ENCODE results near the gene NRSN2. TPM values are rescaled to one million over a fixed set of nuclear protein-coding genes. Genes with fewer than 3 reads are reported as not detected.

The NRSN2 gene
- total and polyA plus RNA-seq, 7 experiments from 2014 or later, result 0.24 to 2.1 (median 1.3) TPM

- Histone ChIP-seq H3K4me3 (ENCODE audit: low read length) (peak overlapping the region; percentile 71), H3K27me3 (ENCODE audit: control insufficient read depth in 2 of 2, insufficient read depth in 2 of 2, low read length in 2 of 2) (no peaks in the 10 kb centered on the region), H3K9me3 (ENCODE audit: control insufficient read depth in 2 of 3, low read length in 3 of 3) (no peaks in the 10 kb centered on the region), H3K36me3 (ENCODE audit: control insufficient read depth in 2 of 3, insufficient read depth in 3 of 3, low read length in 3 of 3) (peaks cover 0 to 7% (median 0%) of the 10 kb centered on the region in 3 experiments), H3K27ac (ENCODE audit: low read depth, low read length) (peak overlapping the region; percentile 56), H3K4me1 (ENCODE audit: control insufficient read depth in 2 of 2, insufficient read depth in 2 of 2, low read length in 2 of 2) (peaks cover 0 to 4% of the 10 kb centered on the region in 2 donors)
- ATAC-seq, result peak; percentile 2
- Mint-ChIP-seq H3K27ac (peak overlapping the region in 1 of 9 donors; percentile 23), H3K4me1 (peaks cover 13 to 25% (median 15%) of the 10 kb centered on the region in 7 donors), H3K27me3 (peaks cover 0 to 17% (median 0%) of the 10 kb centered on the region in 5 donors), H3K4me3 (peak overlapping the region; percentile 50 to 98 (median 91)), H3K36me3 (peaks cover 0 to 5% (median 0%) of the 10 kb centered on the region in 5 donors), H3K9me3 (peaks cover 0 to 4% (median 0%) of the 10 kb centered on the region in 11 donors)
- ChIA-PET CTCF (no interaction called here), POLR2A (no interaction called here)
- intact Hi-C loops (cut with micrococcal nuclease), result loop anchor here (1.0 to 2.0 kb wide), 2 partner anchors 20 kb away; no protein-coding TSS in a partner anchor
- DNase-seq, result no peak
Measured at GRCh38 chr20:347317-347639, 367 bp downstream of the NRSN2 start.

- Mint-ChIP-seq H3K27ac (peak overlapping the region; percentile 24 to 81 (median 61)), H3K9me3 (peaks cover 0 to 4% (median 0%) of the 10 kb centered on the region in 11 donors), H3K36me3 (peaks cover 0 to 5% (median 0%) of the 10 kb centered on the region in 5 donors), H3K27me3 (peaks cover 0 to 17% (median 0%) of the 10 kb centered on the region in 5 donors), H3K4me3 (peak overlapping the region; percentile 85 to 98 (median 92)), H3K4me1 (peaks cover 13 to 25% (median 15%) of the 10 kb centered on the region in 7 donors)
- Histone ChIP-seq H3K27ac (ENCODE audit: low read depth, low read length) (peak overlapping the region; percentile 56), H3K27me3 (ENCODE audit: control insufficient read depth in 2 of 2, insufficient read depth in 2 of 2, low read length in 2 of 2) (no peaks in the 10 kb centered on the region), H3K4me1 (ENCODE audit: control insufficient read depth in 2 of 2, insufficient read depth in 2 of 2, low read length in 2 of 2) (peaks cover 0 to 4% of the 10 kb centered on the region in 2 donors), H3K36me3 (ENCODE audit: control insufficient read depth in 2 of 3, insufficient read depth in 3 of 3, low read length in 3 of 3) (peaks cover 0 to 7% (median 0%) of the 10 kb centered on the region in 3 experiments), H3K4me3 (ENCODE audit: low read length) (peak overlapping the region; percentile 71), H3K9me3 (ENCODE audit: control insufficient read depth in 2 of 3, low read length in 3 of 3) (no peaks in the 10 kb centered on the region)
- intact Hi-C loops (cut with micrococcal nuclease), result loop anchor here (1.0 to 2.0 kb wide), 2 partner anchors 21 kb away; no protein-coding TSS in a partner anchor
- CTCF ChIA-PET, result no interaction called here
- DNase-seq (peak in 5 of 9 donors; percentile 10 to 70 (median 48)), ATAC-seq (peak; percentile 83)
- POLR2A ChIA-PET, result interaction anchor here (0.6 kb wide), 2 partner anchors 50 to 149 kb away, joined by 3 read pairs; no protein-coding TSS in a partner anchor
Measured at GRCh38 chr20:347640-348484, 951 bp downstream of the NRSN2 start.

DNA sequence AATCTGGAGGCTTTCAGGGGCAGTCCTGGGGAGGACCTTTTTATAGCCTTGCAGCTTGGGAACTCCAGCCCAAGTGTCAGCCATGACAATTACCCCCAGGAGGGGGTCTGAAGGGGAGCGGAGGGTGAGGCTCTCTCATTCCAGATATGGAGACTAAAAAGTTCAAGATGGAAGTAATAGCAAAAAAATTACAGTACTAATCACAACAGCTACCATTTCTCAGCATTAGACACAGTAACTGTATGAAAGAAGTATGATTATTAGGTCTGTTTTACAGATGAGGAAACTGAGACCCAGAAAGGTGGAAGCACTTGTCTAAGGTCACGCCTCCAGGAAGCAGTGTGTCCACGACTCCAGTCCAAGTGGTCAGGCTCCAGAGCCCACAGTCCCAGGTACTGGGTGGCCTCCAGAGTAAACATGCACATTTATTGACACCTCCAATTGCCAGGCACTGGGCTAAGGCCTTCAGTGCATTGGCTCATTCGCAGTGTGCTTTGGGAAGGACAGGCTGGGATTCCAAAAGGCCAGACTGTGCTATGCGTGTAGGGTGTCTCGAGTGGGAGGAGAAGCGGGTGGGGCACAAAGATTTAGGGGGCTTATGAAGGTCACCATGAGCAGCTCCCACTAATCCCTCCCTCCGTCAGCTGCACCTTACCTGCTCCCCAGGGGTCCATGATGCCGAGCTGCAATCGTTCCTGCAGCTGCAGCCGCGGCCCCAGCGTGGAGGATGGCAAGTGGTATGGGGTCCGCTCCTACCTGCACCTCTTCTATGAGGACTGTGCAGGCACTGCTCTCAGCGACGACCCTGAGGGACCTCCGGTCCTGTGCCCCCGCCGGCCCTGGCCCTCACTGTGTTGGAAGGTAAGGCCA is 2.3 kb downstream of the NRSN2 start:
- H3K4me1 Mint-ChIP-seq, result peaks cover 13 to 25% (median 15%) of the 10 kb centered on the region in 7 donors
- Histone ChIP-seq H3K4me1 (ENCODE audit: control insufficient read depth in 2 of 2, insufficient read depth in 2 of 2, low read length in 2 of 2) (peaks cover 0 to 4% of the 10 kb centered on the region in 2 donors), H3K9me3 (ENCODE audit: control insufficient read depth in 2 of 3, low read length in 3 of 3) (no peaks in the 10 kb centered on the region), H3K4me3 (ENCODE audit: low read length) (no peak overlapping the region), H3K27me3 (ENCODE audit: control insufficient read depth in 2 of 2, insufficient read depth in 2 of 2, low read length in 2 of 2) (no peaks in the 10 kb centered on the region), H3K36me3 (ENCODE audit: control insufficient read depth in 2 of 3, insufficient read depth in 3 of 3, low read length in 3 of 3) (peaks cover 0 to 7% (median 0%) of the 10 kb centered on the region in 3 experiments), H3K27ac (ENCODE audit: low read depth, low read length) (no peak overlapping the region)
- ChIA-PET POLR2A (interaction anchor here (0.6 kb wide), 1 partner anchor 148 kb away, joined by 3 read pairs; no protein-coding TSS in a partner anchor), CTCF (interaction anchor here (0.6 kb wide), 1 partner anchor 135 kb away, joined by 4 read pairs; no protein-coding TSS in a partner anchor)
- ATAC-seq (no peak), DNase-seq (no peak)
- peak overlapping the region in 2 of 9 donors; percentile 51 to 81 for H3K27ac Mint-ChIP-seq
- H3K4me3 Mint-ChIP-seq, result peak overlapping the region in 4 of 10 donors; percentile 85 to 98 (median 94)
- H3K36me3 Mint-ChIP-seq, result peaks cover 0 to 3% (median 0%) of the 10 kb centered on the region in 5 donors
- peaks cover 0 to 17% (median 0%) of the 10 kb centered on the region in 5 donors for H3K27me3 Mint-ChIP-seq
- intact Hi-C loops (cut with micrococcal nuclease), result no loop called here
- peaks cover 0 to 1% (median 0%) of the 10 kb centered on the region in 11 donors for H3K9me3 Mint-ChIP-seq

DNA sequence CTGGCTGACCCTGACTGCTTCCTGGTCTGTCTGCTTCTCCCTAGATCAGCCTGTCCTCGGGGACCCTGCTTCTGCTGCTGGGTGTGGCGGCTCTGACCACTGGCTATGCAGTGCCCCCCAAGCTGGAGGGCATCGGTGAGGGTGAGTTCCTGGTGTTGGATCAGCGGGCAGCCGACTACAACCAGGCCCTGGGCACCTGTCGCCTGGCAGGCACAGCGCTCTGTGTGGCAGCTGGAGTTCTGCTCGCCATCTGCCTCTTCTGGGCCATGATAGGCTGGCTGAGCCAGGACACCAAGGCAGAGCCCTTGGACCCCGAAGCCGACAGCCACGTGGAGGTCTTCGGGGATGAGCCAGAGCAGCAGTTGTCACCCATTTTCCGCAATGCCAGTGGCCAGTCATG is 6.3 kb downstream of the NRSN2 start:
- H3K27ac Mint-ChIP-seq, result no peak overlapping the region
- Histone ChIP-seq H3K4me3 (ENCODE audit: low read length) (no peak overlapping the region), H3K27me3 (ENCODE audit: control insufficient read depth in 2 of 2, insufficient read depth in 2 of 2, low read length in 2 of 2) (no peaks in the 10 kb centered on the region), H3K9me3 (ENCODE audit: control insufficient read depth in 2 of 3, low read length in 3 of 3) (no peaks in the 10 kb centered on the region), H3K27ac (ENCODE audit: low read depth, low read length) (no peak overlapping the region), H3K4me1 (ENCODE audit: control insufficient read depth in 2 of 2, insufficient read depth in 2 of 2, low read length in 2 of 2) (peaks cover 3 to 4% of the 10 kb centered on the region in 2 donors), H3K36me3 (ENCODE audit: control insufficient read depth in 2 of 3, insufficient read depth in 3 of 3, low read length in 3 of 3) (peaks cover 0 to 3% (median 0%) of the 10 kb centered on the region in 3 experiments)
- ChIA-PET POLR2A (no interaction called here), CTCF (interaction anchor here (0.6 to 4.5 kb wide), 4 partner anchors 8 to 292 kb away, joined by 3 to 74 read pairs (median 4); no protein-coding TSS in a partner anchor)
- no peak overlapping the region for H3K4me3 Mint-ChIP-seq
- intact Hi-C loops (cut with micrococcal nuclease), result loop anchor here (5.0 kb wide), 3 partner anchors 109 to 314 kb away; partner anchors contain the start of genes CSNK2A1 (in 2 of the 2) and TBC1D20 (in 1 of the 2)
- H3K27me3 Mint-ChIP-seq, result peaks cover 0 to 5% (median 0%) of the 10 kb centered on the region in 5 donors
- peaks cover 0 to 1% (median 0%) of the 10 kb centered on the region in 11 donors for H3K9me3 Mint-ChIP-seq
- H3K4me1 Mint-ChIP-seq, result peaks cover 6 to 22% (median 8%) of the 10 kb centered on the region in 7 donors
- DNase-seq (no peak), ATAC-seq (no peak)
- peaks cover 0 to 1% (median 0%) of the 10 kb centered on the region in 5 donors for H3K36me3 Mint-ChIP-seq

DNA sequence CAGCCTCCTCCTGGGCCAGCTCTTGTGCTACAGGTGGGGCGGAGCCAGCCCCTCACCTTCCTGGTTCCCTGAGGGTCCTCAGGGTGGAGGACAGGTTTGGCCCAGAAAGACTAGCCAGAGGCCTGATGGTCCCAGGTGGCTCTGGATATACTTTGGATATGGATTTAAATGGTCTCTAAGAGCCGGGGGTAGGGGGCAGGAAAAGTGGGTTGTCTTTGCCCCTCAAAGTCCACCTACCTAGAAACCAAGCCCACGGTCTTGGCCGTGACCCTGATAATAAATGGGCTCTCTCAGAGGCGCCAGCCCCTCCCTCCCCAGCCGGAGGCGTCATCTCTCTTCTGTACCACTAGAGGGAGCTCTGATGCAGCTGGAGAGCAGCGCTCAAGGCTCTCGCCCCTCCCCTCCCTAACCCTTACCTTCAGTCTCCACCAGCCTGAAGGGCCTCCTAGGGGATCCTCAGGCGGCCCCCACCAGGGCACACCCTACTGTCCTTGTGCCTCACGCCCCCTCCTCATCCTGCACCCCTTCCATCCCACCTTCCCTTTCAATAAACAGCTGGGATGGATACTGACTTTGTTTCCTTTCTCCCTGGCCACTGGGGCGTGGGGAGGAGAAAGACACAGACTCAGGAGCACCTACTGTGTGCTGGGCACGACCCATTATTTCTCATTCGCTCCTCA is 7.5 kb downstream of the NRSN2 start:
- peaks cover 0 to 13% (median 5%) of the 10 kb centered on the region in 7 donors for H3K4me1 Mint-ChIP-seq
- H3K27ac Mint-ChIP-seq, result no peak overlapping the region
- H3K4me3 Mint-ChIP-seq, result no peak overlapping the region

More for the DNA sequence above, 7.5 kb downstream of the NRSN2 start:
- peak; percentile 64 to 86 (median 79) for DNase-seq
- Mint-ChIP-seq H3K27me3 (peaks cover 0 to 4% (median 0%) of the 10 kb centered on the region in 5 donors), H3K36me3 (no peaks in the 10 kb centered on the region), H3K9me3 (peaks cover 0 to 1% (median 0%) of the 10 kb centered on the region in 11 donors)
- no peaks in the 10 kb centered on the region for H3K9me3 ChIP-seq (ENCODE audit: control insufficient read depth in 2 of 3, low read length in 3 of 3)
- CTCF ChIA-PET, result interaction anchor here (0.6 to 4.5 kb wide), 8 partner anchors 9 to 291 kb away, joined by 3 to 74 read pairs (median 4); no protein-coding TSS in a partner anchor
- H3K36me3 ChIP-seq (ENCODE audit: control insufficient read depth in 2 of 3, insufficient read depth in 3 of 3, low read length in 3 of 3), result peaks cover 0 to 3% (median 0%) of the 10 kb centered on the region in 3 experiments
- intact Hi-C loops (cut with micrococcal nuclease), result loop anchor here (1.0 to 5.0 kb wide), 12 partner anchors 26 to 384 kb away; partner anchors contain the start of genes CSNK2A1 (in 2 of the 2), TBC1D20 (in 2 of the 2), RBCK1 (in 1 of the 2) and TRIB3 (in 1 of the 2)
- H3K4me3 ChIP-seq (ENCODE audit: low read length), result no peak overlapping the region
- H3K4me1 ChIP-seq (ENCODE audit: control insufficient read depth in 2 of 2, insufficient read depth in 2 of 2, low read length in 2 of 2), result peaks cover 0 to 3% of the 10 kb centered on the region in 2 donors
- peak; percentile 100 for ATAC-seq
- POLR2A ChIA-PET, result interaction anchor here (1.0 to 1.3 kb wide), 3 partner anchors 53 to 143 kb away, joined by 3 to 4 read pairs (median 4); no protein-coding TSS in a partner anchor
- H3K27me3 ChIP-seq (ENCODE audit: control insufficient read depth in 2 of 2, insufficient read depth in 2 of 2, low read length in 2 of 2), result no peaks in the 10 kb centered on the region
- no peak overlapping the region for H3K27ac ChIP-seq (ENCODE audit: low read depth, low read length)

All from naive thymus-derived CD4-positive, alpha-beta T cell (primary cell).